Activated naive CD4-positive, alpha-beta T cell treated with anti-CD3 and anti-CD28 coated beads, Interleukin-2, amount 10 ng/mL, durations not matched to agents 7 days and 5 days (primary cell): ENCODE results near the gene EDARADD.

Experiments used
- CTCF ChIA-PET: fragments of 350-600 bp; sonication (Branson Sonifier 250); formaldehyde crosslinking; loops from one replicate; lab custom pipeline; 2021; ENCODE audit warnings: antibody characterized with exemption; lab: Charles Lee
- DNase-seq: peaks from one replicate; pipeline ENCODE4 v3.0.0-alpha.2; 2020
- H3K27ac Mint-ChIP-seq: one replicate; pipeline ENCODE4 v1.8.0; 2021; ENCODE audit warnings: mild to moderate bottlenecking, moderate library complexity, mixed read lengths
- H3K27me3 Mint-ChIP-seq: one replicate; pipeline ENCODE4 v1.8.0; 2021; ENCODE audit warnings: mild to moderate bottlenecking, mixed read lengths
- H3K36me3 Mint-ChIP-seq: one replicate; pipeline ENCODE4 v1.8.0; 2021; ENCODE audit warnings: mixed read lengths
- H3K4me1 Mint-ChIP-seq: one replicate; pipeline ENCODE4 v1.8.0; 2021; ENCODE audit warnings: mixed read lengths
- H3K4me3 Mint-ChIP-seq: one replicate; pipeline ENCODE4 v1.8.0; 2021; ENCODE audit warnings: mild to moderate bottlenecking, moderate library complexity, mixed read lengths
- H3K9me3 Mint-ChIP-seq: one replicate; pipeline ENCODE4 v1.8.0; 2021; ENCODE audit warnings: mixed read lengths

The EDARADD gene

GRCh38 chr1:236534151-236534651 lies 140.1 kb downstream of the EDARADD start:
- Mint-ChIP-seq H3K36me3 (peaks cover 50% of the 10 kb centered on the region), H3K4me3 (no peak overlapping the region), H3K4me1 (peaks cover 36% of the 10 kb centered on the region), H3K27ac (peak overlapping the region; percentile 70), H3K27me3 (no peaks in the 10 kb centered on the region), H3K9me3 (no peaks in the 10 kb centered on the region)
- no peak for DNase-seq
- CTCF ChIA-PET: interaction anchor here (0.9 kb wide), 1 partner anchor 11 kb away, joined by 3 read pairs; no protein-coding TSS in a partner anchor
